OCI-LY7 (cell line): ENCODE measurements around the gene PWWP2B.

Source experiments
- CTCF ChIP-seq: fragments of 200-600 bp; sonication (generic); conservative IDR thresholded peaks from 2 replicates; pipeline ENCODE4 v1.5.1; 2014; ENCODE audit warnings: mild to moderate bottlenecking, antibody characterized with exemption, low read length, moderate library complexity, mixed read lengths
- EZH2phosphoT487 ChIP-seq: fragments of 200-600 bp; sonication (generic); IDR thresholded peaks from 2 replicates; pipeline ENCODE4 v1.6.1; 2018; ENCODE audit warnings: low read depth, borderline replicate concordance, mild to moderate bottlenecking, mixed run types, antibody characterized with exemption, low read length, moderate library complexity, mixed read lengths

- TF ChIP-seq CTCF (no peak), EZH2phosphoT487 (no peak)
These were observed 6.7 kb upstream of the PWWP2B start for GRCh38 chr10:132390170-132390920.
